GM18517 (cell line): Measurements from ENCODE around the gene NIPAL3.
"Not testable (repeated sequence)": the region's sequence is repeated elsewhere in the genome, so short reads cannot be mapped to it uniquely, and the experiment has no call there.

Experiments used
- ATAC-seq: cut with Tn5 transposase; IDR thresholded peaks from one replicate; pipeline ENCODE4 v1.9.1; 2021; ENCODE audit warnings: mild to moderate bottlenecking, moderate library complexity; ENCODE audit not compliant: unreplicated experiment

The NIPAL3 gene

GRCh38 chr1:24454673-24455072, 39.1 kb downstream of the NIPAL3 start:
- ATAC-seq, result no peak

GRCh38 chr1:24455272-24455671, 39.7 kb downstream of the NIPAL3 start:
- ATAC-seq, result no peak

GRCh38 chr1:24457866-24458265, 42.3 kb downstream of the NIPAL3 start:
- no peak for ATAC-seq

- ATAC-seq, result no peak
These were observed 44.1 kb downstream of the NIPAL3 start for GRCh38 chr1:24459551-24460266.

- ATAC-seq, result not testable (repeated sequence)
These were observed 46.5 kb downstream of the NIPAL3 start for GRCh38 chr1:24462128-24462527.

GRCh38 chr1:24463776-24464735, 48.5 kb downstream of the NIPAL3 start:
- ATAC-seq, result no peak

GRCh38 chr1:24465099-24465498, 49.5 kb downstream of the NIPAL3 start:
- no peak for ATAC-seq

- no peak for ATAC-seq
These were observed 50.0 kb downstream of the NIPAL3 start for GRCh38 chr1:24465638-24466037.

GRCh38 chr1:24468685-24469316, 53.2 kb downstream of the NIPAL3 start:
- ATAC-seq, result no peak

GRCh38 chr1:24470592-24470991, 55.0 kb downstream of the NIPAL3 start:
- no peak for ATAC-seq

- no peak for ATAC-seq
These were observed 57.1 kb downstream of the NIPAL3 start for GRCh38 chr1:24472527-24473251.

GRCh38 chr1:24474193-24474592, 58.6 kb downstream of the NIPAL3 start:
- no peak for ATAC-seq

GRCh38 chr1:24475700-24476099, 60.1 kb downstream of the NIPAL3 start:
- ATAC-seq, result no peak

- ATAC-seq, result no peak
These were observed 61.0 kb downstream of the NIPAL3 start for GRCh38 chr1:24476571-24476970.

GRCh38 chr1:24477309-24477708, 61.7 kb downstream of the NIPAL3 start:
- ATAC-seq, result no peak

GRCh38 chr1:24481101-24481500, 65.5 kb downstream of the NIPAL3 start:
- ATAC-seq, result no peak

GRCh38 chr1:24481843-24482610, 66.4 kb downstream of the NIPAL3 start:
- ATAC-seq, result no peak

- ATAC-seq, result no peak
These were observed 67.8 kb downstream of the NIPAL3 start for GRCh38 chr1:24483441-24483840.

GRCh38 chr1:24484199-24484598, 68.6 kb downstream of the NIPAL3 start:
- no peak for ATAC-seq
